ENCODE data around the gene IRF5.
"Not testable (repeated sequence)": the region's sequence is repeated elsewhere in the genome, so short reads cannot be mapped to it uniquely, and the experiment has no call there.

The IRF5 gene

DNA sequence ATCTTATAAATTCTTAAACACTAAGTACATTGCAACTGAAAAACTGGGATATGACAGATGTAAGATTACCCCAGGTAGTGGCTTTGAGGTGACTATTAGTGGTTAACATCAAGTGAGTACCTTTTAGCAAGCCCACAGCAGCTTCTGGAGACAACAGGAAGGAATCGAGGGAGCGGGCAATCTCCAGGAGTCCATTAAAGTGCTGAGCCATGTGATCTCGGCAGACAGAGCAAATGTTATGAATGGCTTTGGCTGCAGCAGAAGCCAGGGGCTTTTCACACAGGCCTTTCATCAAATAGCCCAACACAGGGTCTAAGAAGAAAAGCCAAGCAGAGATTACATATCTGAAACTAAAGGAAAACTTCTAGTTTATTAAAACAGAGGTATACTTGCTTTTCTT, 48.9 kb downstream of the IRF5 start:
- DNase-seq (ENCODE audit: low read depth, low spot score), result no peak
- ChIA-PET POLR2A (no interaction called here), CTCF (interaction anchor here (1.0 kb wide), 1 partner anchor 104 kb away, joined by 3 read pairs; no protein-coding TSS in a partner anchor)
- TF ChIP-seq, protein P1, sequence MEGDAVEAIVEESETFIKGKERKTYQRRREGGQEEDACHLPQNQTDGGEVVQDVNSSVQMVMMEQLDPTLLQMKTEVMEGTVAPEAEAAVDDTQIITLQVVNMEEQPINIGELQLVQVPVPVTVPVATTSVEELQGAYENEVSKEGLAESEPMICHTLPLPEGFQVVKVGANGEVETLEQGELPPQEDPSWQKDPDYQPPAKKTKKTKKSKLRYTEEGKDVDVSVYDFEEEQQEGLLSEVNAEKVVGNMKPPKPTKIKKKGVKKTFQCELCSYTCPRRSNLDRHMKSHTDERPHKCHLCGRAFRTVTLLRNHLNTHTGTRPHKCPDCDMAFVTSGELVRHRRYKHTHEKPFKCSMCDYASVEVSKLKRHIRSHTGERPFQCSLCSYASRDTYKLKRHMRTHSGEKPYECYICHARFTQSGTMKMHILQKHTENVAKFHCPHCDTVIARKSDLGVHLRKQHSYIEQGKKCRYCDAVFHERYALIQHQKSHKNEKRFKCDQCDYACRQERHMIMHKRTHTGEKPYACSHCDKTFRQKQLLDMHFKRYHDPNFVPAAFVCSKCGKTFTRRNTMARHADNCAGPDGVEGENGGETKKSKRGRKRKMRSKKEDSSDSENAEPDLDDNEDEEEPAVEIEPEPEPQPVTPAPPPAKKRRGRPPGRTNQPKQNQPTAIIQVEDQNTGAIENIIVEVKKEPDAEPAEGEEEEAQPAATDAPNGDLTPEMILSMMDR (IDR thresholded peaks at IDR 0.05; ENCODE audit: insufficient read depth, low read length, missing control alignments), result no peak
- H3K4me3 ChIP-seq (ENCODE audit: low read depth, low read length), result no peak overlapping the region

- TF ChIP-seq, protein P1 (IDR thresholded peaks at IDR 0.05; ENCODE audit: insufficient read depth, low read length, missing control alignments), result no peak
- CTCF ChIA-PET, result no interaction called here
- no peak overlapping the region for H3K4me3 ChIP-seq (ENCODE audit: low read depth, low read length)
- no peak for DNase-seq (ENCODE audit: low read depth, low spot score)
- POLR2A ChIA-PET, result no interaction called here
These were observed 50.6 kb downstream of the IRF5 start for GRCh38 chr7:128988372-128988771.

DNA sequence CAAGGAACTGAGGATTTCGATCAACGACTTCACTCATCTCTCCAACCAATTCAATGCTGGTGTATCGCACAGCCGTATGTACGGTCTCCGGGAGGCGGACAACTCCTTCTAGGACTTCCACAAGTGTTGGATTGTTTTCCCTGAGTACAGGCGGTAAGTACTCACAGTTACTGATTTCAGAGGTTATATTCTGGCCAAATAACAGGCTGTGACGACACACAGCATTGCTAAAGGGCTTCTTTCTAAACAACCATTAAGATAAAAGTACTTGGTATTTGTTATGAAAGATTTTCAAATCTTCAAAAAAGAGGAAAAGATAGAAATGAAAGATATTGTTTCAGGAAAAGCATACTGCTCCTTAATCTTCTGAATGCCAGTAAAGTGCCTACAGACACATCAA, 52.2 kb downstream of the IRF5 start:
- TF ChIP-seq, protein P1 (IDR thresholded peaks at IDR 0.05; ENCODE audit: insufficient read depth, low read length, missing control alignments), result no peak
- ChIA-PET POLR2A (no interaction called here), CTCF (interaction anchor here (1.3 to 1.9 kb wide), 2 partner anchors 9 kb away, joined by 3 to 4 read pairs; no protein-coding TSS in a partner anchor)
- DNase-seq (ENCODE audit: low read depth, low spot score), result no peak
- no peak overlapping the region for H3K4me3 ChIP-seq (ENCODE audit: low read depth, low read length)

GRCh38 chr7:128993419-128993818, 55.7 kb downstream of the IRF5 start:
- POLR2A ChIA-PET, result interaction anchor here (0.6 kb wide), 1 partner anchor 40 kb away, joined by 3 read pairs; no protein-coding TSS in a partner anchor
- no peak for DNase-seq (ENCODE audit: low read depth, low spot score)
- CTCF ChIA-PET, result interaction anchor here (3.1 kb wide), 1 partner anchor 98 kb away, joined by 12 read pairs; no protein-coding TSS in a partner anchor
- TF ChIP-seq, protein P1 (IDR thresholded peaks at IDR 0.05; ENCODE audit: insufficient read depth, low read length, missing control alignments), result no peak
- H3K4me3 ChIP-seq (ENCODE audit: low read depth, low read length), result no peak overlapping the region

GRCh38 chr7:128994560-128994959, 56.8 kb downstream of the IRF5 start:
- POLR2A ChIA-PET; H3K4me3 ChIP-seq (ENCODE audit: low read depth, low read length); DNase-seq (ENCODE audit: low read depth, low spot score): not testable (repeated sequence)
- CTCF ChIA-PET, result interaction anchor here (3.1 kb wide), 1 partner anchor 97 kb away, joined by 12 read pairs; no protein-coding TSS in a partner anchor

GRCh38 chr7:128997181-128997580, 59.5 kb downstream of the IRF5 start:
- TF ChIP-seq, protein P1 (IDR thresholded peaks at IDR 0.05; ENCODE audit: insufficient read depth, low read length, missing control alignments), result no peak
- ChIA-PET CTCF (no interaction called here), POLR2A (no interaction called here)
- no peak for DNase-seq (ENCODE audit: low read depth, low spot score)
- no peak overlapping the region for H3K4me3 ChIP-seq (ENCODE audit: low read depth, low read length)
